LNCAP (cell line): ENCODE results near the gene SF1.

ENCODE experiments used
- TF ChIP-seq, protein P1 (sequence below): fragments of 450-650 bp; IDR thresholded peaks from 2 replicates; pipeline ENCODE4 v1.5.1; 2017; ENCODE audit warnings: mild to moderate bottlenecking

SF1 gene

DNA sequence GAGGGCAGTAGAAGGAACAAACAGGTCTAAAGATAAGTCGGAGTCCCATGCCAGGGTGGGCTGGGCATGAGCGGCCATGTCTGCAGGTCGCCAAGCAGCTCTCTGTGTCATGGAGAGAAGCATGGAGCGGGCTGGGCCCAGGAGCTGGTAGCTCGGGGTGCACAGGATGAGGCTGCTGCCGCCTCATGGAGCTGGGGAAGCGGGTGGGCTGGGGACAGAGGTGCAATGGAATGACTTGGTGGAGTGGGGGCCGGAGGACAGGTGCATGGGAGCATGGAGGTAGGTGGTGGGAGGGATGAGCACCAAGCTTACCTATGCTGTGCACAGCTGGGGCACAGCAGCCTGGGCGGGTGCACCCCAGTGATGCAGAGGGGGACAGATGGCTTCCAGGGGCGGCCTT is 58.9 kb downstream of the SF1 start:
- TF ChIP-seq, protein P1, sequence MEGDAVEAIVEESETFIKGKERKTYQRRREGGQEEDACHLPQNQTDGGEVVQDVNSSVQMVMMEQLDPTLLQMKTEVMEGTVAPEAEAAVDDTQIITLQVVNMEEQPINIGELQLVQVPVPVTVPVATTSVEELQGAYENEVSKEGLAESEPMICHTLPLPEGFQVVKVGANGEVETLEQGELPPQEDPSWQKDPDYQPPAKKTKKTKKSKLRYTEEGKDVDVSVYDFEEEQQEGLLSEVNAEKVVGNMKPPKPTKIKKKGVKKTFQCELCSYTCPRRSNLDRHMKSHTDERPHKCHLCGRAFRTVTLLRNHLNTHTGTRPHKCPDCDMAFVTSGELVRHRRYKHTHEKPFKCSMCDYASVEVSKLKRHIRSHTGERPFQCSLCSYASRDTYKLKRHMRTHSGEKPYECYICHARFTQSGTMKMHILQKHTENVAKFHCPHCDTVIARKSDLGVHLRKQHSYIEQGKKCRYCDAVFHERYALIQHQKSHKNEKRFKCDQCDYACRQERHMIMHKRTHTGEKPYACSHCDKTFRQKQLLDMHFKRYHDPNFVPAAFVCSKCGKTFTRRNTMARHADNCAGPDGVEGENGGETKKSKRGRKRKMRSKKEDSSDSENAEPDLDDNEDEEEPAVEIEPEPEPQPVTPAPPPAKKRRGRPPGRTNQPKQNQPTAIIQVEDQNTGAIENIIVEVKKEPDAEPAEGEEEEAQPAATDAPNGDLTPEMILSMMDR, result no peak

DNA sequence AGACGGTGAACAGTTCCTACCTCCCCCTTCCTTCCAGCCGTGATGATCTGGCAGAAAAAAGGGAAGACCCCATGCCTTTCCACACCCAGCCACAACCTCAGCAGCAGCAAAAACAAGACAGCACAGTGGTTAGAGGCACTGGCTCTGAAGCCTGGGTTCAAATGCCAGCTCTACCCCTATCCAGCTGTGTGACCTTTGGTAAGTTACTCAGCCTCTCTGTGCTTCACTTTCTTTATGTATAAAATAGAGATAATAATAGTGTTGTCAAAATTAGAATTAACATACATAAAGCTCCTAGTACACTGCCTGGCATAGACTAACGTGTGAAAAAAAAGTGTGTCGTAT is 59.6 kb downstream of the SF1 start:
- TF ChIP-seq, protein P1, result no peak

DNA sequence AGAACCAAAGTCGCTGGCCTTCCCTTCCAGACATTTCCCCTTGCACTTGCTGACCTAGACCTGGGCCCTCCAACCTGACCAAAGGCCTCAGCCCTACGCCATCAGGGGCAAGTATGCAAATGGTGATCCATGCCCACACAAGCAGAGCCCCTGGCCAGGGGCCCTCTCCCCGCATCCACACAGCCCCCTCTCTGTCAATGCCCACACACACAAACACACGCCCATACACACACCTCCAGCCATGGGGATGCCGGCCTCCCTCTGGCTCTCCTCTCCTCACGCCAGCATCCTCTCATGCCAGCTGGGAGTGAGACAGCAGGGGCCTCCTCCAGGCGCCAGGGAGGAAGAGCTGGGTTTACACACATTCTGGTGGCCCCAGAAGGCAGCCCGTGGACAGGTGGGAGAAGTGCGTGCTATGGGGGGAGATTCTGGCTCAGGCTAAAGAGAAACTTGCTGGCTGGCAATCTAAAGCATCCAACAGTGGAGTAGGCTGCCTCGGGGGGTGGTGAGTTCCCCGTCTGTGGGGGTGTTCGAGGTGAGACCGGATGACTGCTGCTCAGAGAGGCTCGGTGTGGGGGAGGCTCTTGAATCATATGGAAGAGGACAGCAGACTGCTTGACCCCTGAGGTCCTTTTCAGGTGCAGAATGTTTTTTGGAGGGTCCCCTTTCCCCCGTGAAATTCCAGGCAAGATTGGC is 60.1 kb downstream of the SF1 start:
- TF ChIP-seq, protein P1, result no peak

DNA sequence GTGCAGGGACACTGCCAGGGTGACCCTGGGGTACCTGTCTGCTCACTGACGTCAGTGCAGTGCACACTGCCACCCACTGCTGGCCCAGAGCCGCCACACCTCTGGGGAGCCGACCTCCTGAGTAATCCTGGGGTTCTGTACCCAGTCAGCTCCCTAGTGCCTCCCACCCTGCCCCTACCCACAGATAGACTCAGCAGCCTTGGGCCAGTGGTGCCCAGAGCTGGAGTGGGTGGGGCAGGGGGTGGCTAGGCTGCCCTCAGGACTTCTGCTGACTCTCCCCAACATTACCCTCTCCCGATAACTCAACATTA is 61.1 kb downstream of the SF1 start:
- TF ChIP-seq, protein P1, result no peak

DNA sequence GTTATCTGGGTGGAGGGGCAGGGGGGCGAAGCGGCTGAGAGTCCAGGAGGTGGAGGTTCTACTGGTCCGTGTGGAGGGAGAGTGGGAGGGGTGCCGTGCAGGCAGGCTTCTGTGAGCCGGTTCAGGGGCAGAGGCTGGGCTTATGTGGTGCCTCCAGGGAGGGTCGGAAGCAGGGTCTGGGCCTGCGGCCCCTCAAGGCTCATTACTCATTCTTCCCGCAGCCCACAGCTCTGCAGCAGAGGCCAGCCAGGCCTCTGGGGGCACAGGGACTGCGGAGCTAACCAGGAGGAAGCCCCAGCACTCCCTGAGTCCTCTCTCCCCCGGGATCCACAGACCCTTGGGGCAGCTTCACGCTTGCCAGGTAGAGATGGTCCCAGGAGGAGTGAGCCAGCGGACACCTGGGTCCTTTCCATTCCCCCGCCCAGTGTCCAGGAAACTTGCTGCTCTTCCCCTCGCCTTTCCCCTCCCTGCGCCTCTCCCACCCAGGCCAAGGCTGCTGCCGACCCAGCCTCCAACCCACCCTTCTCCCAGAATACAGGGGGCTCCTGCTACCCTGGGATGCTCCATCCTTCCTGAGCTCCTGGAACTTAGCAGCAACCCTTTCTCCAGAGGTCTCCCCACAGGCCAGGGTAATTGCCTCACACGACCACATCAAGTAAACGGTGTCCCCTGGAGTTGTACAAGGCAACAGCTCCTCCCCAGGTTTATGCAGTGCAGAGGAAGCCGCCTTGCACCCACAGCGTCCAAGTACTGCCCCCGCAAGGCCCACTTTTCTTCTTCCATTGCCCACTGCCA is 61.7 kb downstream of the SF1 start:
- TF ChIP-seq, protein P1, result no peak

DNA sequence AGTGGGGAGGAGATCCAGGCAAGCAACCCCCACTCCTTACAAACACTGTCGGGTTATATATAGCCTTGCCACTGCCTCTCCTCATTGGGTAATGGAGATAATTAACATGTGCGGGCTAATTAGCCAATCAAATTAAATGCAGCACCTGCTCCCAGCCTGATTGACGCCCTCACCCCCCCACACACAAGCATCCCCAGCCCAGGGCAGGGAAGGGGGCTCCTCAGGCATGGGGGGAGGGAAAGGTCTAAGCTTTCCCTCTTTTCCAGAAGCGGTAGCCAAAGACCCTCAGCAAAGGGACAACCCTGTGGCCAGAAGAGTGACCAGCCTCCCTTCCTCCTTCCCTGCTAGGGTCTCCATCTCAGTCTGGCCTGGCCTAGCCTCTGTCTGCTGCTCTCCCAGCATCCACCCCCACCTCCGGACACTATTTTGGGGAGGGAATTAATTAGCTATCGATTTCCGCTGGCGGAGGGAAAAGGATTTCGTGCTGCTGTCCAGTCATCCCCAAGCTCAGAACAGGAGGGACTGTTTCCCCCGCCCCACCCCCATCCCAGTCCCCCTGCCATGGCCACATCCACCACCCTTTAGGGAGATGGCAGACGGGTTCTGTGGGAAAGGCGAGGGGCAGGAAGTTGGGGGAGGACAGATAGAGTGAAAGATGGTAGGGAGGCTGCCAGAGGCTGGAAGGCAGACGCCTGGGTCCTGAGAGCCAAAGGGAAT is 62.4 kb downstream of the SF1 start:
- TF ChIP-seq, protein P1, result no peak

DNA sequence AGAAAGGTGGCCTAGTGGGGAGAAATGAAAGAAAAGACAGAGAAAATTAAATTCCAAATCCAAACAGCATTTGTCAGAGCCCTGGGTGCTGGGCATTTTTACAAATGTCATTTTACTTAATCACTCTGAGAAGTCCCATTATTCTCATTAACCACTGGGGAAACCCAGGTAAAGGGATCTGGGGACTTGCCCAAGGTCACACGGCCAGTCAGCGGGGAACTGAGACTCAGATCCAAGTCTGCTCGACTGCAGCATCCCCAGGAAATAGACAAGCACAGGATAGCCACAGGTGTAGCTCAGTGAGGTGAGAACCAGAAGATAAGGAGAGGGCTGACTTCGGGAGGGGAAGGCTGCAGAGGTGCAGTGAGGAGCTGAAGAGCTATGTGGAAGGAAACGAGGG is 63.2 kb downstream of the SF1 start:
- TF ChIP-seq, protein P1, result no peak
